Gastrocnemius medialis (tissue), 4 donors: ENCODE measurements around the gene ZNF3. TPM values are rescaled to one million over a fixed set of nuclear protein-coding genes. Genes with fewer than 3 reads are reported as not detected.

Experiments
- ATAC-seq, 2 donors: fragments of 150-250 bp; one replicate each; pipeline ENCODE4 v1.9.1; 2016
- DNase-seq, 2 donors: peaks; one replicate each; pipeline ENCODE4 v3.0.0-alpha.2; 2019
- H3K27ac ChIP-seq, 4 donors: fragments of 200-600 bp; sonication (generic); 1 replicate in 1 of 4; 2 replicates in 3 of 4; pipeline ENCODE4 v1.5.1; 2016 to 2018; ENCODE audit warnings: mild to moderate bottlenecking in 2 of 4, moderate library complexity in 1 of 4
- H3K27me3 ChIP-seq, 3 donors: fragments of 200-600 bp; sonication (generic) in 2 of 3; 1 replicate in 1 of 3; 2 replicates in 2 of 3; pipeline versions ENCODE4 v1.5.1 to v1.6.0; 2016 to 2019; ENCODE audit warnings: mild to moderate bottlenecking in 1 of 3, moderate library complexity in 1 of 3
- H3K36me3 ChIP-seq, 2 donors: fragments of 200-600 bp; sonication (generic) in 1 of 2; one replicate each; pipeline ENCODE4 v1.5.1; 2017 to 2018
- H3K4me1 ChIP-seq, 2 donors: fragments of 200-600 bp; sonication (generic) in 1 of 2; one replicate each; pipeline ENCODE4 v1.5.1; 2016 to 2017; ENCODE audit warnings: mild to moderate bottlenecking in 2 of 2
- H3K4me3 ChIP-seq, 4 donors: fragments of 200-600 bp; sonication (generic) in 3 of 4; 1 replicate in 1 of 4; 2 replicates in 3 of 4; pipeline ENCODE4 v1.5.1; 2016 to 2019; ENCODE audit warnings: mild to moderate bottlenecking in 2 of 4
- H3K9me3 ChIP-seq, 3 donors: fragments of 200-600 bp; sonication (generic) in 2 of 3; 1 replicate in 1 of 3; 2 replicates in 2 of 3; pipeline ENCODE4 v1.5.1; 2016 to 2019
- CTCF ChIP-seq, 5 experiments: fragments of 450-650 bp in 3 of 5; fragments of 200-600 bp in 2 of 5; sonication (generic) in 2 of 5; IDR thresholded peaks in 4 of 5; conservative IDR thresholded peaks in 1 of 5; 1 replicate in 4 of 5; 2 replicates in 1 of 5; pipeline ENCODE4 v1.5.1; 2016 to 2019; ENCODE audit warnings: antibody characterized with exemption in 5 of 5, mild to moderate bottlenecking in 3 of 5, moderate library complexity in 3 of 5
- POLR2A ChIP-seq, 2 donors: fragments of 450-650 bp; IDR thresholded peaks; one replicate each; pipeline ENCODE4 v1.6.1; 2017; ENCODE audit warnings: antibody characterized with exemption in 2 of 2, mild to moderate bottlenecking in 2 of 2, moderate library complexity in 2 of 2
- in situ Hi-C, 4 donors: fragments of 200-750 bp; cut with MboI; loops; one replicate each; pipeline versions ENCODE4 v1.15.0 to v1.8.0; 2017; ENCODE audit warnings: low sequenced_read_pairs in 4 of 4
- intact Hi-C: fragments of 100-400 bp; cut with DNase I; formaldehyde crosslinking; loops from one replicate; pipeline ENCODE4 v1.15.1; 2023; ENCODE audit warnings: low total_unique reads
- total RNA-seq, 4 donors: library from RNA; depleted of rRNA; stranded (reverse); fragments of >200 nt; gene quantifications; one replicate each; pipeline versions ENCODE4 v1.1.0 to v1.2.3, GENCODE V29; 2016

Gene ZNF3
- total RNA-seq, 4 donors from 2014 or later = 11.2 to 19.2 (median 16.1) TPM

- Histone ChIP-seq H3K9me3 (peaks cover 7 to 25% (median 14%) of the 10 kb centered on the region in 3 donors), H3K4me3 (no peak overlapping the region), H3K27me3 (no peaks in the 10 kb centered on the region), H3K36me3 (peaks cover 20 to 72% of the 10 kb centered on the region in 2 donors), H3K4me1 (peaks cover 14 to 16% of the 10 kb centered on the region in 2 donors), H3K27ac (no peak overlapping the region)
- DNase-seq (no peak), ATAC-seq (no peak)
- TF ChIP-seq CTCF (IDR thresholded peaks at IDR 0.05 in 4 of 5, conservative IDR thresholded peaks at IDR 0.05 in 1 of 5) = no peak
- no peak for TF ChIP-seq POLR2A (IDR thresholded peaks at IDR 0.05)
- in situ Hi-C loops = no loop called here
- intact Hi-C loops = no loop called here
These were observed 6.1 kb downstream of the ZNF3 start for GRCh38 chr7:100075418-100075817.

- peaks cover 7 to 30% (median 14%) of the 10 kb centered on the region in 3 donors for H3K9me3 ChIP-seq
- H3K4me3 ChIP-seq = no peak overlapping the region
- intact Hi-C loops = no loop called here
- peaks cover 20 to 78% of the 10 kb centered on the region in 2 donors for H3K36me3 ChIP-seq
- DNase-seq (no peak), ATAC-seq (no peak)
- peaks cover 8 to 11% of the 10 kb centered on the region in 2 donors for H3K4me1 ChIP-seq
- H3K27me3 ChIP-seq = no peaks in the 10 kb centered on the region
- in situ Hi-C loops = no loop called here
- no peak overlapping the region for H3K27ac ChIP-seq
- TF ChIP-seq CTCF (IDR thresholded peaks at IDR 0.05 in 4 of 5, conservative IDR thresholded peaks at IDR 0.05 in 1 of 5) (no peak), POLR2A (IDR thresholded peaks at IDR 0.05) (no peak)
These were observed 6.7 kb downstream of the ZNF3 start for GRCh38 chr7:100074841-100075240.

- TF ChIP-seq CTCF (IDR thresholded peaks at IDR 0.05 in 4 of 5, conservative IDR thresholded peaks at IDR 0.05 in 1 of 5) (no peak), POLR2A (IDR thresholded peaks at IDR 0.05) (no peak)
- no peaks in the 10 kb centered on the region for H3K4me1 ChIP-seq
- no peak overlapping the region for H3K27ac ChIP-seq
- intact Hi-C loops (no loop called here), in situ Hi-C loops (no loop called here)
- no peak overlapping the region for H3K4me3 ChIP-seq
- H3K27me3 ChIP-seq = no peaks in the 10 kb centered on the region
- ATAC-seq (no peak), DNase-seq (no peak)
- peaks cover 7 to 31% (median 14%) of the 10 kb centered on the region in 3 donors for H3K9me3 ChIP-seq
- H3K36me3 ChIP-seq = peaks cover 20 to 94% of the 10 kb centered on the region in 2 donors
These were observed 9.1 kb downstream of the ZNF3 start for GRCh38 chr7:100072462-100072861.

GRCh38 chr7:100071018-100071723 is 10.4 kb downstream of the ZNF3 start:
- TF ChIP-seq CTCF (IDR thresholded peaks at IDR 0.05 in 4 of 5, conservative IDR thresholded peaks at IDR 0.05 in 1 of 5) (no peak), POLR2A (IDR thresholded peaks at IDR 0.05) (no peak)
- ATAC-seq (no peak), DNase-seq (no peak)
- H3K9me3 ChIP-seq = peaks cover 7 to 31% (median 14%) of the 10 kb centered on the region in 3 donors
- H3K27ac ChIP-seq = no peak overlapping the region
- peak overlapping the region in 1 of 4 donors; percentile 37 for H3K4me3 ChIP-seq
- in situ Hi-C loops = no loop called here
- H3K4me1 ChIP-seq = no peaks in the 10 kb centered on the region
- intact Hi-C loops = no loop called here
- peaks cover 20 to 81% of the 10 kb centered on the region in 2 donors for H3K36me3 ChIP-seq
- no peaks in the 10 kb centered on the region for H3K27me3 ChIP-seq
